NCI-H345 treated with DMSO at 0.1 percent for 48 hours (cell line): ENCODE data around the gene INPP5F.
"Not testable (repeated sequence)": the region's sequence is repeated elsewhere in the genome, so short reads cannot be mapped to it uniquely, and the experiment has no call there.

Source experiments
- DNase-seq: peaks from one replicate; lab custom pipeline; 2025; ENCODE audit not compliant: unreplicated experiment; lab: John Stamatoyannopoulos, UW

INPP5F gene

DNA sequence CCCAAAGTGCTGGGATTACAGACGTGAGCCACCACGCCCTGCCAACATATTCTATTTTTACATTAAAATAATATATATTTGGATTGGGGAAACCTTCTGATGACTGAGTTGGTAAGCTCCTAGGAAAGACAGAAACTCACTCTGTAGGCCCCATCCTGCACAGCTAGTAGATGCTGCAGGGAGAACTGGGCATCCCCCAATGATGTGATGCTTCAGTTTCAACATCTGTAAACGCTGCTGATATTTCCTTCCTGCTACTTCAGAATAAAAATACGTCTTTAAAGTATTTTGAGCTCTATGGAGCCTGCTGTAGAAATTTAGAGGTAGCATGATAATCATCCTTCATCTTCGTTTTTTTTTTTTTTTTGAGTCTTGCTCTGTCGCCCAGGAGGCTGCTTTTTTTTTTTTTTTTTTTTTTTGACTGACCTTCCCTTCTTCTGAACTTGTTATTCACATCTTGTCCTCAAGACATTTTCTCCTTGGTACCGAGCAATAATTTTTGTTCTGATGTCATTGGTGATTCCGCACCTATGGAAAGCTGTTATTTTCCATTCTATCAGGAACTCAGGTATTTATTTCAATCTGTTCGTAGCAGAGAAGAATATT is 21.8 kb upstream of the INPP5F start:
- DNase-seq: no peak

DNA sequence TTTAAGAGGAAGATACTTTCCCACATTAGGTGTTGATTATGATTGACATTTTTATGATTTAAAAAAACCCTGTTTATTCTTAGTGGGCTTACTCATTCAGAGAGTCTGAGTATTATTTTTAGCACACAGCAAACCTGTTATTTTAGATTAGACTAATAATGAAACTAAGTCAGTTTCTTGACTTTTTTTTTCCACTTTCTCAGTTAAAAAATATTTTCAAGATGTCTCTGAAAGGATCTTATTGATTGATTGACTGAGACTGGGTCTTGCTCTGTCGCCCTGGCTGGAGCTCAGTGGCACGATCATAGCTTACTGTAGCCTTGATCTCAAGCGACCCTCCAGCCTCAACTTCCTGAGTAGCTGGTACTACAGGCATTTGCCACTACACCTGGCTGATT is 20.4 kb upstream of the INPP5F start:
- DNase-seq: no peak

DNA sequence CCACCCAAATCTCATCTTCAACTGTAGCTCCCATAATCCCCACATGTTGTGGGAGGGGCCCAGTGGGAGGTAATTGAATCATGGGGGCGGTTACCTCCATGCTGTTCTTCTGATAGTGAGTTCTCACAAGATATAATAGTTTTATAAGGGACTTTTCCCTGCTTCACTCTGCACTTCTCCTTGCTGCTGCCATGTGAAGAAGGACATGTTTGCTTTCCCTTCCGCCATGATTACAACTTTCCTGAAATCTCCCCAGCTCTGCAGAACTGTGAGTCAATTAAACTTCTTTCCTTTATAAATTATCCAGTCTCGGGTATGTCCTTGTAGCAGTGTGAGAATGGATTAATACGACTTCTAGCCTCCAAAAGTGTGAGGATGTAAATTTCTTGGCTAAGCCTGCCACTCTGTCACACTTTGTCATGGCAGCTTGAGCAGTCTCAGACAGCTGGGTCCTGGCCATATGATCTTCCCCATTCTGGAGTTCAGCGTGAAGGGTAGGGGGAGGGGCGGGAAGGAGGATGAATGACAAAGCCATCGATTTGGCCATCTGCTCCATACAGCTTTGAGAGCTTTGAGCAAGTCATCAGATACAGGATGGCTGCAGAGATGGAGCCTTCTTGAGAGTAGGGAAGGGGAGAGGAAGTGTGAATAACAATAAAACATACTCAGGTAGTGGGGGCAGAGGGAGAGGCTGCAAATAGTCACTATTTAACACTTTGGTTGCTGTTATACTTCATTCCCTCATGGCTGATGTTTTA is 19.1 kb upstream of the INPP5F start:
- no peak for DNase-seq

DNA sequence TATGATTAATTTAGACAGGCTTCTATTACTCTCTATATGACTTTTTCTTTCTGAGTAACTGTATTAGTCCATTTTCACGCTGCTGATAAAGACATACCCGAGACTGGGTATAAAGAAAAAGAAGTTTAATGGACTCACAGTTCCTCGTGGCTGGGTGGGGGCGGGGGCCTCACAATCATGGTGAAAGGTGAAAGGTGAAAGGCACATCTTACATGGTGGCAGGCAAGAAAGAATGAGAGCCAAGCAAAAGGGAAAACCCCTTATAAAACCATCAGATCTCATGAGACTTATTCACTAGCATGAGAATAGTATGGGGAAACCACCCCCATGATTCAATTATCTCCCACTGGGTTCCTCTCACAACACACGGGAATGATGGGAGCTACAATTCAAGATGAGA is 18.5 kb upstream of the INPP5F start:
- DNase-seq: not testable (repeated sequence)

- not testable (repeated sequence) for DNase-seq
Measured at GRCh38 chr10:119710935-119711334, 14.9 kb upstream of the INPP5F start.

GRCh38 chr10:119713744-119714483 is 11.9 kb upstream of the INPP5F start:
- DNase-seq: no peak

GRCh38 chr10:119714484-119714816 is 11.4 kb upstream of the INPP5F start:
- no peak for DNase-seq

DNA sequence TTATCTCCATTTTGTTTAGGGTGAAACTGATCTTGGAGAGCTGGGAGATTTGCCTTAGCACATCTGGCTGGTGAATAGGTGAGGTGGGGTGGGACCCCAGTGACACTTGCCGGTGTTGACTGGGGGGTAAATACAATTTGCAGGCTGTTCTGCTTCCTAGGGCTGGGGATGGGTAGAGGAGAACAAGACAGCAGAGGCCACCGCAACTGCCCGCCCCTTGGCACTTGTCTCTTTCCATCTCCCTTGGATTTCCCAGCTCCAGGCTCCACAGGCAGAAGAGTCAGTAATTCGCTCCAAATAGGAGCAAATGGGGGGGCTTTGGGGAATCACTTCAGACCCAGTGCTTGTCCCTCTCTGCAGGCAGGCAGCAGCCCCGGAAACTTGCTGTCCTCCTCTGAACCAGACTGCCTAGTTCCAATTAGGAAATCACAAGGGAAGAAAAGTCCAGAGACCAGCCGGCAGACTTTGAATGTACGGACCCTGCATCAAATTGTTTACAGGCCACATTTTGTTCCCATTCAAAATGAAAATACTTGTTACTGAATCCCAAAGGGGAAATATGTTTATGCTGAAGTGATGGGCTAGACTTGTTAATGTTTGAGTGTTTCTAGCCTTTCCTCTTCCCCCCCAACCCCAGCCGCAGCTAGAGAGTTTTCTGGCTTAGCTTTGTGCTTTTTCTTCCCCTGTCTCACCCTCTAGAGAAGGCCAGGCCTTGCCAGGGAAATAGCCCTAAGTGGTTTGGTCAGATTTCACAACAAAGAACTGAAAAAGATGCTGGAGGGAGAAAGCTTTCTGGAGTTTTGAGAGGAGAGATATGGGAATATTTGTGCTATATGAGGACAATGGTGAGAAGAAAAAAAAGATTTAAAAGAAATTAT is 10.0 kb upstream of the INPP5F start:
- DNase-seq: no peak

DNA sequence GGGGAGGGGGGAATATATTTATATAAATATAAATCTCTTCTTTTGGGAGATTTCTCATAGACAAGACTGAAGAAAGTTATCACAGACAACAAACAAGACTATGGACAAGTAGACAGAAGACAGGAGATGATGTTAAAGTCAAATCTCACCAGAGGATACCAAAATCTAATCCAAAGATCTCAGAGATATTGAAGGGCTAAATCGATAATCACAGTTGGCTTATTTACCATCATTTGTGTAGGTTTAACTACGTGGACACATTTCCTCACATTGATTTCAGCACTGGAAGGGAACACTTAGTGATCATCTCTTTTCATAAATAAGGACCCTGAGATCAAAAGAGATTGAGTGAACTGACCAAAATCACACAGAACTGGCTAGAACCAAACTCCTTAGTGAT is 2.7 kb upstream of the INPP5F start:
- DNase-seq: no peak

- no peak for DNase-seq
Measured at GRCh38 chr10:119723624-119724023, 2.2 kb upstream of the INPP5F start.

DNA sequence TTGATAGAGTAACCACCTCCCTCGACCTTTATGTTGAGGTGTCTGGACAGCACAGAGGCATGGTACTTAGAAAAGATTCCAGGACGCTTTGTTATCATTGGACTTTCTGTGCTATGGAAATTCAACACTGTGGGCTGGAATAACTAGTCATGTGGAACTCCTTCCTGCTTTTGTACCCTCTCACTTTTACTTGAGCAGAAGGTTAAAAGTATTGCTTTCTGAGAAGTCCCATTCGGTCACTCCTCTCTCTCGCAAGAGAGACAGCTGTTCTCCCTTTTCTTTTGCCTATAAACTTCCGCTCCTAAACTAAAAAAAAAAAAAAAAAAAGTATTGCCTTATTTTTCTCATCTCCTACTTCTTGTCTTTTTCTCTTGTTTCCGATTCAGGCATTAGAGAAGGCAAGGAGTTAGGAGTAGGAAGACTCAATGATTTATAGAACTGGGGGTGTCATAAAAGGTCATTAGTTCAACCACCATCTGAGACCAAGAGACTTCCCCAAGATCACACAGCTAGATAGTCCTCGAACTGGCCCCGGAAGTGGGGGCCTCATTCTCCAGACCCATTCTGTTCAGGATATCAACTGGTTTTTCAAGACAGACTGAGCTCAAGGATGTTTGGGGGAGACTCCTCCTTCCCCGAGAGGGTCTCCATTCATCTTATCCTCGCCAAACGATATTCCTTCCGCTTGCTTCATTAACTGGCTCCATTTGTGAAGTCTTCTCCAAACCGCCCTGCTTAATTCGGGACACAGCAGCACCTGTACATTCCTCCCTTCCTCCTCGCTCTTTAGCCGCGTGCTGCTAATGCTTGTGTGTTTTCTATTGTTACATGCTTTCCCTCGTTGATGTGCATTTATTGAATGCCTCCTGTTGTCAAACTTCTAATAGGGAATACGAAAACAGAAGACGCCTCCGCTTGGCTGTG is 995 bp upstream of the INPP5F start:
- DNase-seq: no peak

- DNase-seq: no peak
Measured at GRCh38 chr10:119725517-119725827, 378 bp upstream of the INPP5F start.

GRCh38 chr10:119726676-119727261 is 919 bp downstream of the INPP5F start:
- DNase-seq: no peak

GRCh38 chr10:119728172-119728800 is 2.4 kb downstream of the INPP5F start:
- DNase-seq: no peak

GRCh38 chr10:119734396-119735332 is 8.8 kb downstream of the INPP5F start:
- DNase-seq: no peak

- DNase-seq: no peak
Measured at GRCh38 chr10:119735451-119735850, 9.6 kb downstream of the INPP5F start.

GRCh38 chr10:119736220-119736619 is 10.4 kb downstream of the INPP5F start:
- DNase-seq: no peak

- no peak for DNase-seq
Measured at GRCh38 chr10:119737039-119737663, 11.3 kb downstream of the INPP5F start.
